ENCODE data around the gene CAPN12.

DNA sequence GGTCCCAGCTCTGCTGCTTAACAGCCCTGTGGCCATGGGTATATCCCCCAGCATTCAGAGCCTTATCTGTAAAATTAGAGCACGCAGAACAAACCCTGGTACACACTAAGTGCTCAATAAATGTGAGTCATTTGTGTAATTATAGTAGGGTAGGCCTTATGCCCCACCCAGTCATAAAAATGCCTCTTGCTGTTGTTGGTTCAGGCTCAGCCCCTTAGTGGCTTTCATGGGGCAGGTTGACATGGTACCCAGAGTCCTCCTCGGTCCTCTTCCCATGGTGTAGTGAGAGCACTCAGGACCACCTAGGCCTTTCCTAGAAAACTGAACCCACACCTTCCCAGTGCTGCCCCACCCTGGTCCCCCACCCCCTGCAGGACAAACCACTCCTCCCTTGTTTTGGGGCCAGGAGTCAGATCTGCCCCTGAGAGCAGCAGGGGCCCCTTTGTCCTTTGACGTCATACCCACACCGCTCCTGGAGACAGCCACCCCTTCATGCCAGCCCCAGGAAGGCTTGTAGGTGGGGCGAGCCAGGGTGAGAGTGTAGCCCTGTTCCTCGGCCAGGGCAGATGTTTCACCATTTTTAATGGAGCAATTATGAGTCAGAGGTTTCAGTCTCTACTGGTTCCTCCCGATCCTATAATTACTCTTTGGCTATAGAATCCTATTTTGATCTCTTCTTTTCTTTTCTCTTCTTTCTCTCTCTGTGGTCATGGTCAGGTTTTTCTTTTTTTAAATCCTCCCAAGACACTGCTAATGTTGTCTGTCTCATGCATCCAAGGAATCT, 60.0 kb downstream of the CAPN12 start:
- TF ChIP-seq, protein P1, sequence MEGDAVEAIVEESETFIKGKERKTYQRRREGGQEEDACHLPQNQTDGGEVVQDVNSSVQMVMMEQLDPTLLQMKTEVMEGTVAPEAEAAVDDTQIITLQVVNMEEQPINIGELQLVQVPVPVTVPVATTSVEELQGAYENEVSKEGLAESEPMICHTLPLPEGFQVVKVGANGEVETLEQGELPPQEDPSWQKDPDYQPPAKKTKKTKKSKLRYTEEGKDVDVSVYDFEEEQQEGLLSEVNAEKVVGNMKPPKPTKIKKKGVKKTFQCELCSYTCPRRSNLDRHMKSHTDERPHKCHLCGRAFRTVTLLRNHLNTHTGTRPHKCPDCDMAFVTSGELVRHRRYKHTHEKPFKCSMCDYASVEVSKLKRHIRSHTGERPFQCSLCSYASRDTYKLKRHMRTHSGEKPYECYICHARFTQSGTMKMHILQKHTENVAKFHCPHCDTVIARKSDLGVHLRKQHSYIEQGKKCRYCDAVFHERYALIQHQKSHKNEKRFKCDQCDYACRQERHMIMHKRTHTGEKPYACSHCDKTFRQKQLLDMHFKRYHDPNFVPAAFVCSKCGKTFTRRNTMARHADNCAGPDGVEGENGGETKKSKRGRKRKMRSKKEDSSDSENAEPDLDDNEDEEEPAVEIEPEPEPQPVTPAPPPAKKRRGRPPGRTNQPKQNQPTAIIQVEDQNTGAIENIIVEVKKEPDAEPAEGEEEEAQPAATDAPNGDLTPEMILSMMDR (IDR thresholded peaks at IDR 0.05): no peak
- TF ChIP-seq, protein P2, sequence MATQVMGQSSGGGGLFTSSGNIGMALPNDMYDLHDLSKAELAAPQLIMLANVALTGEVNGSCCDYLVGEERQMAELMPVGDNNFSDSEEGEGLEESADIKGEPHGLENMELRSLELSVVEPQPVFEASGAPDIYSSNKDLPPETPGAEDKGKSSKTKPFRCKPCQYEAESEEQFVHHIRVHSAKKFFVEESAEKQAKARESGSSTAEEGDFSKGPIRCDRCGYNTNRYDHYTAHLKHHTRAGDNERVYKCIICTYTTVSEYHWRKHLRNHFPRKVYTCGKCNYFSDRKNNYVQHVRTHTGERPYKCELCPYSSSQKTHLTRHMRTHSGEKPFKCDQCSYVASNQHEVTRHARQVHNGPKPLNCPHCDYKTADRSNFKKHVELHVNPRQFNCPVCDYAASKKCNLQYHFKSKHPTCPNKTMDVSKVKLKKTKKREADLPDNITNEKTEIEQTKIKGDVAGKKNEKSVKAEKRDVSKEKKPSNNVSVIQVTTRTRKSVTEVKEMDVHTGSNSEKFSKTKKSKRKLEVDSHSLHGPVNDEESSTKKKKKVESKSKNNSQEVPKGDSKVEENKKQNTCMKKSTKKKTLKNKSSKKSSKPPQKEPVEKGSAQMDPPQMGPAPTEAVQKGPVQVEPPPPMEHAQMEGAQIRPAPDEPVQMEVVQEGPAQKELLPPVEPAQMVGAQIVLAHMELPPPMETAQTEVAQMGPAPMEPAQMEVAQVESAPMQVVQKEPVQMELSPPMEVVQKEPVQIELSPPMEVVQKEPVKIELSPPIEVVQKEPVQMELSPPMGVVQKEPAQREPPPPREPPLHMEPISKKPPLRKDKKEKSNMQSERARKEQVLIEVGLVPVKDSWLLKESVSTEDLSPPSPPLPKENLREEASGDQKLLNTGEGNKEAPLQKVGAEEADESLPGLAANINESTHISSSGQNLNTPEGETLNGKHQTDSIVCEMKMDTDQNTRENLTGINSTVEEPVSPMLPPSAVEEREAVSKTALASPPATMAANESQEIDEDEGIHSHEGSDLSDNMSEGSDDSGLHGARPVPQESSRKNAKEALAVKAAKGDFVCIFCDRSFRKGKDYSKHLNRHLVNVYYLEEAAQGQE (IDR thresholded peaks at IDR 0.05; ENCODE audit: insufficient read depth in 1 of 2, low read depth in 2 of 2, low read length in 1 of 2): no peak
- TF ChIP-seq POLR2AphosphoS5 (IDR thresholded peaks at IDR 0.05; ENCODE audit: low read depth, low read length): no peak
